Gastrocnemius medialis (tissue), 4 donors: ENCODE data around the gene DND1. TPM values are rescaled to one million over a fixed set of nuclear protein-coding genes. Genes with fewer than 3 reads are reported as not detected.

Experiments used
- ATAC-seq, 2 donors: fragments of 150-250 bp; one replicate each; pipeline ENCODE4 v1.9.1; 2016
- DNase-seq, 2 donors: peaks; one replicate each; pipeline ENCODE4 v3.0.0-alpha.2; 2019
- H3K27ac ChIP-seq, 4 donors: fragments of 200-600 bp; sonication (generic); 1 replicate in 1 of 4; 2 replicates in 3 of 4; pipeline ENCODE4 v1.5.1; 2016 to 2018; ENCODE audit warnings: mild to moderate bottlenecking in 2 of 4, moderate library complexity in 1 of 4
- H3K27me3 ChIP-seq, 3 donors: fragments of 200-600 bp; sonication (generic) in 2 of 3; 1 replicate in 1 of 3; 2 replicates in 2 of 3; pipeline versions ENCODE4 v1.5.1 to v1.6.0; 2016 to 2019; ENCODE audit warnings: mild to moderate bottlenecking in 1 of 3, moderate library complexity in 1 of 3
- H3K36me3 ChIP-seq, 2 donors: fragments of 200-600 bp; sonication (generic) in 1 of 2; one replicate each; pipeline ENCODE4 v1.5.1; 2017 to 2018
- H3K4me1 ChIP-seq, 2 donors: fragments of 200-600 bp; sonication (generic) in 1 of 2; one replicate each; pipeline ENCODE4 v1.5.1; 2016 to 2017; ENCODE audit warnings: mild to moderate bottlenecking in 2 of 2
- H3K4me3 ChIP-seq, 4 donors: fragments of 200-600 bp; sonication (generic) in 3 of 4; 1 replicate in 1 of 4; 2 replicates in 3 of 4; pipeline ENCODE4 v1.5.1; 2016 to 2019; ENCODE audit warnings: mild to moderate bottlenecking in 2 of 4
- H3K9me3 ChIP-seq, 3 donors: fragments of 200-600 bp; sonication (generic) in 2 of 3; 1 replicate in 1 of 3; 2 replicates in 2 of 3; pipeline ENCODE4 v1.5.1; 2016 to 2019
- CTCF ChIP-seq, 5 experiments: fragments of 450-650 bp in 3 of 5; fragments of 200-600 bp in 2 of 5; sonication (generic) in 2 of 5; IDR thresholded peaks in 4 of 5; conservative IDR thresholded peaks in 1 of 5; 1 replicate in 4 of 5; 2 replicates in 1 of 5; pipeline ENCODE4 v1.5.1; 2016 to 2019; ENCODE audit warnings: antibody characterized with exemption in 5 of 5, mild to moderate bottlenecking in 3 of 5, moderate library complexity in 3 of 5
- POLR2A ChIP-seq, 2 donors: fragments of 450-650 bp; IDR thresholded peaks; one replicate each; pipeline ENCODE4 v1.6.1; 2017; ENCODE audit warnings: antibody characterized with exemption in 2 of 2, mild to moderate bottlenecking in 2 of 2, moderate library complexity in 2 of 2
- in situ Hi-C, 4 donors: fragments of 200-750 bp; cut with MboI; loops; one replicate each; pipeline versions ENCODE4 v1.15.0 to v1.8.0; 2017; ENCODE audit warnings: low sequenced_read_pairs in 4 of 4
- intact Hi-C: fragments of 100-400 bp; cut with DNase I; formaldehyde crosslinking; loops from one replicate; pipeline ENCODE4 v1.15.1; 2023; ENCODE audit warnings: low total_unique reads
- total RNA-seq, 4 donors: library from RNA; depleted of rRNA; stranded (reverse); fragments of >200 nt; gene quantifications; one replicate each; pipeline versions ENCODE4 v1.1.0 to v1.2.3, GENCODE V29; 2016

DND1 gene
- total RNA-seq, 4 donors from 2014 or later: 0.20 to 5.0 (median 1.8) TPM; not detected in 1

- no peak overlapping the region for H3K4me3 ChIP-seq
- no peaks in the 10 kb centered on the region for H3K9me3 ChIP-seq
- DNase-seq (no peak), ATAC-seq (no peak)
- H3K27me3 ChIP-seq: no peaks in the 10 kb centered on the region
- intact Hi-C loops (no loop called here), in situ Hi-C loops (no loop called here)
- H3K27ac ChIP-seq: no peak overlapping the region
- peaks cover 5 to 65% of the 10 kb centered on the region in 2 donors for H3K36me3 ChIP-seq
- H3K4me1 ChIP-seq: peaks cover 26 to 34% of the 10 kb centered on the region in 2 donors
- TF ChIP-seq CTCF (IDR thresholded peaks at IDR 0.05 in 4 of 5, conservative IDR thresholded peaks at IDR 0.05 in 1 of 5): no peak
- TF ChIP-seq POLR2A (IDR thresholded peaks at IDR 0.05): no peak
These were observed 23.6 kb upstream of the DND1 start for GRCh38 chr5:140696891-140697492.

- peaks cover 5 to 63% of the 10 kb centered on the region in 2 donors for H3K36me3 ChIP-seq
- H3K27me3 ChIP-seq: no peaks in the 10 kb centered on the region
- H3K27ac ChIP-seq: no peak overlapping the region
- no peak for DNase-seq
- no peaks in the 10 kb centered on the region for H3K9me3 ChIP-seq
- peaks cover 18 to 32% of the 10 kb centered on the region in 2 donors for H3K4me1 ChIP-seq
- no peak for TF ChIP-seq CTCF (IDR thresholded peaks at IDR 0.05 in 4 of 5, conservative IDR thresholded peaks at IDR 0.05 in 1 of 5)
- TF ChIP-seq POLR2A (IDR thresholded peaks at IDR 0.05): no peak
- in situ Hi-C loops: no loop called here
- ATAC-seq: no peak
- intact Hi-C loops: loop anchor here (5.0 kb wide), 1 partner anchor 47 kb away; the partner anchor contains the start of genes IK and NDUFA2
- no peak overlapping the region for H3K4me3 ChIP-seq
These were observed 20.9 kb upstream of the DND1 start for GRCh38 chr5:140694276-140694675.

GRCh38 chr5:140690941-140691924, 17.9 kb upstream of the DND1 start, which contains the start of the genes HARS1 and HARS2:
Gene HARS1 (minus strand): TSS chr5:140691370. CDS start chr5:140691304, 66 bp downstream.
Gene HARS2 (plus strand): TSS chr5:140691455. CDS start chr5:140691649, 194 bp downstream.
- TF ChIP-seq POLR2A (IDR thresholded peaks at IDR 0.05) (peak; percentile 38 to 78), CTCF (IDR thresholded peaks at IDR 0.05 in 4 of 5, conservative IDR thresholded peaks at IDR 0.05 in 1 of 5) (no peak)
- ATAC-seq (peak; percentile 97 to 98), DNase-seq (peak; percentile 87 to 90)
- Histone ChIP-seq H3K4me1 (peaks cover 18 to 40% of the 10 kb centered on the region in 2 donors), H3K27ac (peak within 1 kb of the TSS; percentile 85 to 93 (median 90)), H3K9me3 (no peaks in the 10 kb centered on the region), H3K4me3 (peak within 1 kb of the TSS; percentile 88 to 96 (median 90)), H3K27me3 (no peaks in the 10 kb centered on the region), H3K36me3 (peaks cover 3 to 52% of the 10 kb centered on the region in 2 donors)
- in situ Hi-C loops (no loop called here), intact Hi-C loops (loop anchor here (1.0 to 5.0 kb wide), 4 partner anchors 27 to 290 kb away; partner anchors contain the start of genes ANKHD1, IK, NDUFA2 and WDR55)

GRCh38 chr5:140690376-140690932, 17.1 kb upstream of the DND1 start:
- H3K36me3 ChIP-seq: peaks cover 0 to 47% of the 10 kb centered on the region in 2 donors
- H3K9me3 ChIP-seq: no peaks in the 10 kb centered on the region
- in situ Hi-C loops: no loop called here
- TF ChIP-seq POLR2A (IDR thresholded peaks at IDR 0.05) (no peak), CTCF (IDR thresholded peaks at IDR 0.05 in 4 of 5, conservative IDR thresholded peaks at IDR 0.05 in 1 of 5) (no peak)
- H3K27me3 ChIP-seq: no peaks in the 10 kb centered on the region
- ATAC-seq (no peak), DNase-seq (no peak)
- intact Hi-C loops: loop anchor here (2.0 to 5.0 kb wide), 2 partner anchors 43 to 290 kb away; partner anchors contain the start of genes ANKHD1, IK and NDUFA2
- H3K4me1 ChIP-seq: peaks cover 18 to 40% of the 10 kb centered on the region in 2 donors
- H3K27ac ChIP-seq: peak overlapping the region; percentile 85 to 93 (median 90)
- H3K4me3 ChIP-seq: peak overlapping the region; percentile 88 to 96 (median 90)
